ENCODE measurements around the gene EYA2.

DNA sequence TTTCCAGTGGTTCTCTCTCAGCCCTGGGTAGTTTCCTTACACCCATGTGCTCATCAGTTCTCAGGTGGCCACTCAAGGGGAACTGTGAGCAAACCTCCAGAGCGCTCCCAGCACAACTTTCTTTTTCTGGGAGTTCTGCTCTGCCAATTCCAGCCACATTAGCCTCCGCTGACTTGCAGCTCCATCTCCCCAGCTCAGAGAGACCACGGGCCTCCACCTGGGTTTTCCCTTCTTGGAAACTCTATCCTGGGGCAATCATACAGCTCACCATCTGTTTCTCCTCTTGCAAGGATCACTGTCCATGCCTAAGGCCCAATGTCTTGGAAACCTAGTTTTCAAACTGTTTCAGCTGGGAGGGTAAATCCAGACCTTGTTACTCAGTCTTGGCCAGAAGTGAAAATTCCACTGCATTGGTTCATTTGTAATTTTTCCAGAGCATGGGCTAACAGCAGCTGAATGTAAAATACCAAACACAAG lies 129.9 kb downstream of the EYA2 start:
- TF ChIP-seq, protein P1, sequence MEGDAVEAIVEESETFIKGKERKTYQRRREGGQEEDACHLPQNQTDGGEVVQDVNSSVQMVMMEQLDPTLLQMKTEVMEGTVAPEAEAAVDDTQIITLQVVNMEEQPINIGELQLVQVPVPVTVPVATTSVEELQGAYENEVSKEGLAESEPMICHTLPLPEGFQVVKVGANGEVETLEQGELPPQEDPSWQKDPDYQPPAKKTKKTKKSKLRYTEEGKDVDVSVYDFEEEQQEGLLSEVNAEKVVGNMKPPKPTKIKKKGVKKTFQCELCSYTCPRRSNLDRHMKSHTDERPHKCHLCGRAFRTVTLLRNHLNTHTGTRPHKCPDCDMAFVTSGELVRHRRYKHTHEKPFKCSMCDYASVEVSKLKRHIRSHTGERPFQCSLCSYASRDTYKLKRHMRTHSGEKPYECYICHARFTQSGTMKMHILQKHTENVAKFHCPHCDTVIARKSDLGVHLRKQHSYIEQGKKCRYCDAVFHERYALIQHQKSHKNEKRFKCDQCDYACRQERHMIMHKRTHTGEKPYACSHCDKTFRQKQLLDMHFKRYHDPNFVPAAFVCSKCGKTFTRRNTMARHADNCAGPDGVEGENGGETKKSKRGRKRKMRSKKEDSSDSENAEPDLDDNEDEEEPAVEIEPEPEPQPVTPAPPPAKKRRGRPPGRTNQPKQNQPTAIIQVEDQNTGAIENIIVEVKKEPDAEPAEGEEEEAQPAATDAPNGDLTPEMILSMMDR (IDR thresholded peaks at IDR 0.05) = no peak
- no peak for TF ChIP-seq POLR2A (IDR thresholded peaks at IDR 0.05)

Measured in adrenal gland (tissue), 5 donors.